Right ventricle myocardium superior (tissue), 1 donor: Measurements from ENCODE around the gene SMC4. TPM values are rescaled to one million over a fixed set of nuclear protein-coding genes. Genes with fewer than 3 reads are reported as not detected.

Source experiments
- ATAC-seq: fragments of 200-7000 bp; cut with Tn5 transposase; one replicate; pipeline ENCODE4 v1.9.1; 2020; ENCODE audit warnings: mild to moderate bottlenecking; ENCODE audit not compliant: poor library complexity
- DNase-seq: peaks from one replicate; pipeline ENCODE4 v3.0.0-alpha.2; 2020
- intact Hi-C: fragments of 100-400 bp; cut with DNase I; formaldehyde crosslinking; loops from one replicate; pipeline ENCODE4 v1.11.2; 2022
- microRNA-seq: library from miRNA; unstranded; fragments of <30 nt; microRNA quantifications from one replicate; pipeline ENCODE4 v1.2.0, GENCODE V29; 2020
- total RNA-seq: library from RNA; stranded (reverse); fragmentation: NEBNext Ultra II Directional; extraction: Animal tissue kit (Norgen Biotek cat#: 25700); gene quantifications from one replicate; pipeline ENCODE4 v1.2.1, GENCODE V29; 2021
- donor health status: DM: no; HTN: yes; CAD: no; lungs with severe emphysema.

Gene SMC4
- total RNA-seq, 1 donor from 2014 or later, result 19.4 TPM

GRCh38 chr3:160464321-160464720 lies 64.9 kb downstream of the SMC4 start:
- no peak for ATAC-seq
- no peak for DNase-seq
- intact Hi-C loops, result no loop called here

GRCh38 chr3:160464971-160465370 lies 65.5 kb downstream of the SMC4 start:
- DNase-seq (no peak), ATAC-seq (no peak)
- intact Hi-C loops, result no loop called here

GRCh38 chr3:160470181-160470580 lies 70.7 kb downstream of the SMC4 start:
- intact Hi-C loops, result no loop called here
- DNase-seq (no peak), ATAC-seq (no peak)

GRCh38 chr3:160471892-160472291 lies 72.4 kb downstream of the SMC4 start:
- intact Hi-C loops, result no loop called here
- ATAC-seq (no peak), DNase-seq (no peak)

- intact Hi-C loops, result no loop called here
- DNase-seq (no peak), ATAC-seq (no peak)
Observed at GRCh38 chr3:160472344-160472743, 72.9 kb downstream of the SMC4 start.

- ATAC-seq, result no peak
- DNase-seq, result no peak
- intact Hi-C loops, result no loop called here
Observed at GRCh38 chr3:160473221-160473620, 73.8 kb downstream of the SMC4 start.

GRCh38 chr3:160473978-160474377 lies 74.5 kb downstream of the SMC4 start:
- ATAC-seq, result no peak
- intact Hi-C loops, result no loop called here
- DNase-seq, result no peak

GRCh38 chr3:160474416-160474838 lies 75.0 kb downstream of the SMC4 start:
- ATAC-seq, result no peak
- intact Hi-C loops, result no loop called here
- no peak for DNase-seq

- ATAC-seq, result no peak
- DNase-seq, result no peak
- intact Hi-C loops, result no loop called here
Observed at GRCh38 chr3:160475153-160475552, 75.7 kb downstream of the SMC4 start.

GRCh38 chr3:160475884-160476283 lies 76.4 kb downstream of the SMC4 start:
- intact Hi-C loops, result no loop called here
- DNase-seq, result no peak
- no peak for ATAC-seq

GRCh38 chr3:160477750-160478149 lies 78.3 kb downstream of the SMC4 start:
- ATAC-seq, result no peak

GRCh38 chr3:160478338-160478737 lies 78.9 kb downstream of the SMC4 start:
- intact Hi-C loops, result no loop called here
- ATAC-seq (no peak), DNase-seq (no peak)

More at GRCh38 chr3:160477750-160478149, 78.3 kb downstream of the SMC4 start:
- no peak for DNase-seq
- intact Hi-C loops, result no loop called here

- DNase-seq, result no peak
- intact Hi-C loops, result no loop called here
- no peak for ATAC-seq
Observed at GRCh38 chr3:160479376-160479775, 79.9 kb downstream of the SMC4 start.

GRCh38 chr3:160480931-160481330 lies 81.5 kb downstream of the SMC4 start:
- no peak for DNase-seq
- intact Hi-C loops, result no loop called here
- ATAC-seq, result no peak

GRCh38 chr3:160481856-160482255 lies 82.4 kb downstream of the SMC4 start:
- DNase-seq, result no peak
- intact Hi-C loops, result no loop called here
- ATAC-seq, result no peak

- intact Hi-C loops, result no loop called here
- no peak for ATAC-seq
- DNase-seq, result no peak
Observed at GRCh38 chr3:160482796-160483195, 83.3 kb downstream of the SMC4 start.

Small RNA genes within 50 kb of the gene (microRNA-seq; reads per million reads assigned to microRNA genes)
- gene MIR15B, result 697 reads per million, percentile 80 among the genes with 10 or more reads in this experiment
- 457 reads per million, percentile 74 among the genes with 10 or more reads in this experiment for gene MIR16-2

Other genes starting within 250 kb of the SMC4 start
- gene C3orf80, start 174.2 kb upstream of the SMC4 start, total RNA-seq, result not detected
- 8.3 TPM for gene IFT80, start 425 bp upstream of the SMC4 start, total RNA-seq
- 0.19 TPM for gene TRIM59, start 50.1 kb downstream of the SMC4 start, total RNA-seq
- 114 TPM for gene KPNA4, start 165.9 kb downstream of the SMC4 start, total RNA-seq